DOHH2 (cell line): ENCODE data around the gene SCN4A.

Source experiments
- H3F3A ChIP-seq: fragments of 200-600 bp; sonication (generic), shearing (Covaris generic); 2 replicates; pipeline ENCODE4 v1.6.0; 2016; ENCODE audit warnings: antibody characterized with exemption, mild to moderate bottlenecking; ENCODE audit not compliant: control insufficient read depth, insufficient read depth
- H3K27ac ChIP-seq: fragments of 200-600 bp; sonication (generic); 2 replicates; pipeline ENCODE4 v1.5.1; 2014; ENCODE audit warnings: low read depth, mild to moderate bottlenecking, low read length, moderate library complexity
- H3K27me3 ChIP-seq: fragments of 200-600 bp; sonication (generic); 2 replicates; pipeline ENCODE4 v1.6.1; 2014; ENCODE audit warnings: mild to moderate bottlenecking, low read length, mixed read lengths; ENCODE audit not compliant: control insufficient read depth
- H3K36me3 ChIP-seq: fragments of 200-600 bp; sonication (generic); 2 replicates; pipeline ENCODE4 v1.6.1; 2014; ENCODE audit warnings: mild to moderate bottlenecking, low read length, moderate library complexity, mixed read lengths; ENCODE audit not compliant: control insufficient read depth
- H3K4me1 ChIP-seq: fragments of 200-600 bp; sonication (generic); 2 replicates; pipeline ENCODE4 v1.6.1; 2014; ENCODE audit warnings: mild to moderate bottlenecking, low read length, mixed read lengths; ENCODE audit not compliant: control insufficient read depth
- H3K4me2 ChIP-seq: fragments of 200-600 bp; sonication (generic); 2 replicates; pipeline ENCODE4 v1.6.0; 2014; ENCODE audit warnings: mild to moderate bottlenecking, low read length, moderate library complexity
- H3K4me3 ChIP-seq: fragments of 200-600 bp; sonication (generic); 2 replicates; pipeline ENCODE4 v1.5.1; 2014; ENCODE audit warnings: mild to moderate bottlenecking, low read length, mixed read lengths
- H3K79me2 ChIP-seq: fragments of 200-600 bp; sonication (generic); 2 replicates; pipeline ENCODE4 v1.6.1; 2014; ENCODE audit warnings: mild to moderate bottlenecking, low read length, mixed read lengths; ENCODE audit not compliant: control insufficient read depth
- H3K9me2 ChIP-seq: fragments of 200-600 bp; sonication (generic); replicated peaks from 2 replicates; pipeline ENCODE4 v1.6.1; 2014; ENCODE audit warnings: mild to moderate bottlenecking, low read length, mixed read lengths; ENCODE audit not compliant: control insufficient read depth
- H3K9me3 ChIP-seq: fragments of 200-600 bp; sonication (generic); 2 replicates; pipeline ENCODE4 v1.6.1; 2014; ENCODE audit warnings: antibody characterized with exemption, low read length, mixed read lengths; ENCODE audit not compliant: control insufficient read depth, insufficient read depth
- H4K20me1 ChIP-seq: fragments of 200-600 bp; sonication (generic); 2 replicates; pipeline ENCODE4 v1.6.0; 2014; ENCODE audit warnings: low read depth, mild to moderate bottlenecking, antibody characterized with exemption, low read length, moderate library complexity; ENCODE audit not compliant: control insufficient read depth, insufficient read depth
- EZH2phosphoT487 ChIP-seq: fragments of 200-600 bp; sonication (generic); IDR thresholded peaks from 2 replicates; pipeline ENCODE4 v1.6.1; 2017; ENCODE audit warnings: borderline replicate concordance, mild to moderate bottlenecking, antibody characterized with exemption, low read length, moderate library complexity, mixed read lengths
- TF ChIP-seq, protein P1 (sequence below): fragments of 200-600 bp; sonication (generic); IDR thresholded peaks from one replicate; pipeline ENCODE4 v1.5.1; 2014; ENCODE audit warnings: antibody characterized with exemption, mild to moderate bottlenecking, low read depth, low read length; ENCODE audit not compliant: poor library complexity, severe bottlenecking

The SCN4A gene

DNA sequence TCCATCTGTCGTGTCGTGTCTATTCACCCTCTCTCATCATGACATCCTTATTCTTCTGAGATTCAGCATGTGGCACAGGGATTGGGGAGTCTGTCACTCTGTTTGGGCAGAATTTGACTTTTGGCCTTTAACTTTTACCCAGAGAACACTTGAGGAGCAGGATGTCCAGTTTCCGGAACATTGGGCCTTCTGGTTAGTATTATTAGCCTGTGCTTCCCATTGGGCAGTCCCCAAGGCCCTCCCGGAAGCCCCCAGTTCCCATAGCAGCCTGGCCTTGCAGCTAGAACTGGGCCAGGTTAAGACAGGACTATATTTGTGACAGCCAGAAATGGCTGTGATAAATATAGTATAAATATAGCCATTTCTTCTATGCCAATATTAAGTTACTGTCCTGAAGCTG, 9.6 kb downstream of the SCN4A start:
- H3K27ac ChIP-seq = no peak overlapping the region
- no peak overlapping the region for H3K4me3 ChIP-seq
- no peak overlapping the region for H3K4me2 ChIP-seq
- H3K79me2 ChIP-seq = no peaks in the 10 kb centered on the region
- no peaks in the 10 kb centered on the region for H4K20me1 ChIP-seq
- TF ChIP-seq, protein P1, sequence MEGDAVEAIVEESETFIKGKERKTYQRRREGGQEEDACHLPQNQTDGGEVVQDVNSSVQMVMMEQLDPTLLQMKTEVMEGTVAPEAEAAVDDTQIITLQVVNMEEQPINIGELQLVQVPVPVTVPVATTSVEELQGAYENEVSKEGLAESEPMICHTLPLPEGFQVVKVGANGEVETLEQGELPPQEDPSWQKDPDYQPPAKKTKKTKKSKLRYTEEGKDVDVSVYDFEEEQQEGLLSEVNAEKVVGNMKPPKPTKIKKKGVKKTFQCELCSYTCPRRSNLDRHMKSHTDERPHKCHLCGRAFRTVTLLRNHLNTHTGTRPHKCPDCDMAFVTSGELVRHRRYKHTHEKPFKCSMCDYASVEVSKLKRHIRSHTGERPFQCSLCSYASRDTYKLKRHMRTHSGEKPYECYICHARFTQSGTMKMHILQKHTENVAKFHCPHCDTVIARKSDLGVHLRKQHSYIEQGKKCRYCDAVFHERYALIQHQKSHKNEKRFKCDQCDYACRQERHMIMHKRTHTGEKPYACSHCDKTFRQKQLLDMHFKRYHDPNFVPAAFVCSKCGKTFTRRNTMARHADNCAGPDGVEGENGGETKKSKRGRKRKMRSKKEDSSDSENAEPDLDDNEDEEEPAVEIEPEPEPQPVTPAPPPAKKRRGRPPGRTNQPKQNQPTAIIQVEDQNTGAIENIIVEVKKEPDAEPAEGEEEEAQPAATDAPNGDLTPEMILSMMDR = no peak
- TF ChIP-seq EZH2phosphoT487 = no peak
- H3F3A ChIP-seq = 0 out of 2 replicates have a peak, but pooled peaks cover 4% of the 10 kb centered on the region
- H3K4me1 ChIP-seq = peaks cover 4% of the 10 kb centered on the region
- H3K9me3 ChIP-seq = no peaks in the 10 kb centered on the region
- H3K27me3 ChIP-seq = peaks cover 2% of the 10 kb centered on the region; the same call in 1 of the 2 replicates
- no peaks in the 10 kb centered on the region for H3K36me3 ChIP-seq
- no peaks in the 10 kb centered on the region for H3K9me2 ChIP-seq

DNA sequence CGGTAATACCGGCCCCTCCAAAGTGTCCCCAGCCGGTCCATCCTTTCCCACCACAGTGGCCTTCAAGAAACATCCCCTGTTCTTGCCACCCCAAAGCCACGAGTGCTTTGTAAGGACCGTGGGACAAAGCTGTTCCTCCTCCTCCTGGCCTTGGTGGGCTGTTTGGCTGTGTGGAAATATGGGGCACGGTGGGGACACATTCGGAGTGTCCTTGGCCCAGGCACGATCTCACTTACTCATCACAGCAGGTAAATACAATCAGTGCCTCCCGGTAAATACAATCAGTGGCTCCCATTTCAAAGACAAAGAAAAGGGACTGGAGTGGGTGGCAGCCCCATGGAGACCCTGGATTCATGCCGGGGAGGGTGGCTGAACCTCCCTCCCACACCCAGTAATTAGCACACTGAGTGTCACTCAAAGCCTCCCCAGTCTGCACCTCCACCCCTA, 10.4 kb downstream of the SCN4A start:
- no peak for TF ChIP-seq EZH2phosphoT487
- TF ChIP-seq, protein P1 = no peak
- no peak overlapping the region for H3K4me2 ChIP-seq
- H4K20me1 ChIP-seq = no peaks in the 10 kb centered on the region
- H3K4me3 ChIP-seq = no peak overlapping the region
- no peaks in the 10 kb centered on the region for H3K79me2 ChIP-seq
- H3K4me1 ChIP-seq = peaks cover 4% of the 10 kb centered on the region
- H3F3A ChIP-seq = 0 out of 2 replicates have a peak, but pooled peaks cover 4% of the 10 kb centered on the region
- H3K9me2 ChIP-seq = no peaks in the 10 kb centered on the region
- no peaks in the 10 kb centered on the region for H3K36me3 ChIP-seq
- H3K27me3 ChIP-seq = no peaks in the 10 kb centered on the region
- H3K9me3 ChIP-seq = no peaks in the 10 kb centered on the region
- H3K27ac ChIP-seq = no peak overlapping the region

DNA sequence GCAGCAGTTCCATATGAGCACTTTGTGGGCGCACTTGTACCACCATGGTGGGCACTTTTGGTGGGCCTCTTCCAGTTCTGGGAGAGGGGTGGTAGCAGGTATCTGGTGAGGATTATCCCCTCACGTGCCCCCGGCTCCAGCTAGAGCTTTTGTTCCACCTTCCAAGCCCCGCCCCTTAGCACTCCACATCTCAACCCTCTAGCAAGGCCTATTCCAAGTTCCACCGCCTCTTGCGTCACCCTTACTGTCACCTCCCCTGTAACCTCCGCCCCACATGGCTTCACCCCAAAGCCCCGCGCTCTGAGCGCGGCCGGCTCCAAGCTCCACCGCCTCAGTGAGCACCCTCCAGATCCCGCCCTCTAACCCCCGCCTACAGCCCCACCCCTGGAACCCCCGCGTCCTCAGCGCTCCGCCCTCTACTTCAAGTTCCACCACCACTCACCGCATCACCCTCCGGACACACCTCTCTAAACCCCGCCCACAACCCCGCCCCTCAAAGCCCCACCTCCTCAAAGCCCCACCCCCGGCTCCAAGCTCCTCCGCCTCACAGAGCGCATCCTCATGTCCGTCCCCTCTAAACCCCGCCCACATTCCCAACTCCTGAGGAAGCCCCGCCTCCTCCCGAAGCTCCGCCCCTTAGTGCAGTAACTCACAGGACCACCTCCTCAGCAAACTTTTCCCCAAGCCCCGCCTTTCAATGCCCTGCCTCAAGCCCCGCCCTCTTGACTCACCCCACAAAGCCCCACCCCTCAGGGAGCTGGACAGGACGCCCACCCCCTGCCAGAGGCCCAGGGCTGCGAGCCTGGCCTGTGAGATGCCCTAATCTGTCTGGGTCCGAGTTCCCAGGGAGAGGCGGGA, 11.1 kb downstream of the SCN4A start:
- Histone ChIP-seq H3K79me2 (no peaks in the 10 kb centered on the region), H3K4me1 (peaks cover 4% of the 10 kb centered on the region), H3K9me3 (no peaks in the 10 kb centered on the region), H3K27me3 (no peaks in the 10 kb centered on the region), H3F3A (0 out of 2 replicates have a peak, but pooled peaks cover 4% of the 10 kb centered on the region), H3K36me3 (no peaks in the 10 kb centered on the region), H4K20me1 (no peaks in the 10 kb centered on the region), H3K4me2 (peak overlapping the region; percentile 14; the same call in 1 of the 2 replicates), H3K4me3 (no peak overlapping the region), H3K27ac (no peak overlapping the region), H3K9me2 (no peaks in the 10 kb centered on the region)
- TF ChIP-seq, protein P1 = no peak
- TF ChIP-seq EZH2phosphoT487 = no peak
